ENCODE results near the gene OR10H1. TPM values are rescaled to one million over a fixed set of nuclear protein-coding genes. Genes with fewer than 3 reads are reported as not detected.
"Not testable (repeated sequence)": the region's sequence is repeated elsewhere in the genome, so short reads cannot be mapped to it uniquely, and the experiment has no call there.

OR10H1 gene
- total RNA-seq, 1 donor, result not detected

DNA sequence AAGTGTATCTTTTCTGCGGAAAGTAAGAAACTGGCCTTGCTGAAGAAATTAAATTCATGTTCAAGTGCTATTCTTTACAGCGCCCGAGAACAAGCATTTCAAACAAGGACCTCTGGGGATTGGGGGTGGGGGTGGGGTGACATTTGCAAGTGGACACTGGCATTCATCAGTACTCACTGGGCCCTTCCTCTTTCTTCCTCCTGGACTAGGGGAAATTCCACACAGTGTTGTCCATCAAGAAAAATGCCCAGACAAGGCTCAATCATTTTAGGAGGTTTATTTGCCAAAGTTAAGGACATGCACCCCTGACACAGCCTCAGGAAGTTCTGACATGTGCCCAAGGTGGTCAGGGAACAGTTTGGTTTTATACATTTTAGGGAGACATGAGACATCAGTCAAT is 22.9 kb upstream of the OR10H1 start:
- Histone ChIP-seq H3K36me3 (ENCODE audit: insufficient read depth, low read length) (no peaks in the 10 kb centered on the region), H3K9me3 (ENCODE audit: low read depth, low read length) (no peaks in the 10 kb centered on the region), H3K4me1 (ENCODE audit: insufficient read depth, low read length) (peaks cover 4% of the 10 kb centered on the region), H3K4me3 (ENCODE audit: insufficient read depth, low read length) (no peak overlapping the region), H3K79me2 (ENCODE audit: insufficient read depth, low read length) (no peaks in the 10 kb centered on the region), H2AFZ (ENCODE audit: low read length) (no peak overlapping the region), H3K4me2 (ENCODE audit: insufficient read depth, low read length) (no peak overlapping the region), H4K20me1 (ENCODE audit: insufficient read depth, low read length) (no peaks in the 10 kb centered on the region), H3K27ac (ENCODE audit: low read depth, low read length) (no peak overlapping the region), H3K27me3 (ENCODE audit: insufficient read depth, low read length) (no peaks in the 10 kb centered on the region)
- DNase-seq (ENCODE audit: insufficient read length, low spot score, missing footprints), result no peak
- TF ChIP-seq, protein P1, sequence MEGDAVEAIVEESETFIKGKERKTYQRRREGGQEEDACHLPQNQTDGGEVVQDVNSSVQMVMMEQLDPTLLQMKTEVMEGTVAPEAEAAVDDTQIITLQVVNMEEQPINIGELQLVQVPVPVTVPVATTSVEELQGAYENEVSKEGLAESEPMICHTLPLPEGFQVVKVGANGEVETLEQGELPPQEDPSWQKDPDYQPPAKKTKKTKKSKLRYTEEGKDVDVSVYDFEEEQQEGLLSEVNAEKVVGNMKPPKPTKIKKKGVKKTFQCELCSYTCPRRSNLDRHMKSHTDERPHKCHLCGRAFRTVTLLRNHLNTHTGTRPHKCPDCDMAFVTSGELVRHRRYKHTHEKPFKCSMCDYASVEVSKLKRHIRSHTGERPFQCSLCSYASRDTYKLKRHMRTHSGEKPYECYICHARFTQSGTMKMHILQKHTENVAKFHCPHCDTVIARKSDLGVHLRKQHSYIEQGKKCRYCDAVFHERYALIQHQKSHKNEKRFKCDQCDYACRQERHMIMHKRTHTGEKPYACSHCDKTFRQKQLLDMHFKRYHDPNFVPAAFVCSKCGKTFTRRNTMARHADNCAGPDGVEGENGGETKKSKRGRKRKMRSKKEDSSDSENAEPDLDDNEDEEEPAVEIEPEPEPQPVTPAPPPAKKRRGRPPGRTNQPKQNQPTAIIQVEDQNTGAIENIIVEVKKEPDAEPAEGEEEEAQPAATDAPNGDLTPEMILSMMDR (IDR thresholded peaks at IDR 0.05; ENCODE audit: extremely low read depth, low read depth, low read length), result no peak

DNA sequence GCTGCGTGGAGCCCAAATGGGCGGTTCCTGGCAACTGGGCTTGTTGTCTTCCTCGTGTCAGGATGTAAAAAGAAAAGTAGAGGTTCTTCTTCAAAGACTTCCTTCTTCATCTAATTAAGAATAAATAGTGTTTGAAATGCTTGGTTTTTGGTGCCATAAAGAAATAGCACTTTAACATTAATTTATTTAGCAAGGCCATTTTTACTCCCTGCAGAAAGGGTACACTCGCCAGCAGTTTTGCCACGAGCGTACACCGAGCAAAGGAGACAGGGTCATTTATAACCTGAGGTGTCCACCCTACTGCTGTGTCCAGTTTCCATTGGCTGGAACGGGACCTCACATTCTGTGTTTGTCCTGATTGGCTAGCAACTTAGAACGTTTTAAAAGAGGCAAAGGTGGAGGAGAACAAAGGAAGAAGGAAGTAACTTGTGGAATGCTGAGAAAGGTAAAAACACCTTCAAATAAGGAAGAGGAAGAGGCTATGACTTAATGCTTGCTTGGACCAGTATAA is 21.8 kb upstream of the OR10H1 start:
- TF ChIP-seq, protein P1 (IDR thresholded peaks at IDR 0.05; ENCODE audit: extremely low read depth, low read depth, low read length), result no peak
- Histone ChIP-seq H4K20me1 (ENCODE audit: insufficient read depth, low read length) (no peaks in the 10 kb centered on the region), H3K36me3 (ENCODE audit: insufficient read depth, low read length) (no peaks in the 10 kb centered on the region), H3K79me2 (ENCODE audit: insufficient read depth, low read length) (no peaks in the 10 kb centered on the region), H3K4me1 (ENCODE audit: insufficient read depth, low read length) (peaks cover 4% of the 10 kb centered on the region), H3K27ac (ENCODE audit: low read depth, low read length) (peak overlapping the region; percentile 86), H2AFZ (ENCODE audit: low read length) (peak overlapping the region; percentile 96), H3K9me3 (ENCODE audit: low read depth, low read length) (no peaks in the 10 kb centered on the region), H3K4me2 (ENCODE audit: insufficient read depth, low read length) (peak overlapping the region; percentile 83), H3K4me3 (ENCODE audit: insufficient read depth, low read length) (peak overlapping the region; percentile 94), H3K27me3 (ENCODE audit: insufficient read depth, low read length) (no peaks in the 10 kb centered on the region)
- DNase-seq (ENCODE audit: insufficient read length, low spot score, missing footprints), result no peak

DNA sequence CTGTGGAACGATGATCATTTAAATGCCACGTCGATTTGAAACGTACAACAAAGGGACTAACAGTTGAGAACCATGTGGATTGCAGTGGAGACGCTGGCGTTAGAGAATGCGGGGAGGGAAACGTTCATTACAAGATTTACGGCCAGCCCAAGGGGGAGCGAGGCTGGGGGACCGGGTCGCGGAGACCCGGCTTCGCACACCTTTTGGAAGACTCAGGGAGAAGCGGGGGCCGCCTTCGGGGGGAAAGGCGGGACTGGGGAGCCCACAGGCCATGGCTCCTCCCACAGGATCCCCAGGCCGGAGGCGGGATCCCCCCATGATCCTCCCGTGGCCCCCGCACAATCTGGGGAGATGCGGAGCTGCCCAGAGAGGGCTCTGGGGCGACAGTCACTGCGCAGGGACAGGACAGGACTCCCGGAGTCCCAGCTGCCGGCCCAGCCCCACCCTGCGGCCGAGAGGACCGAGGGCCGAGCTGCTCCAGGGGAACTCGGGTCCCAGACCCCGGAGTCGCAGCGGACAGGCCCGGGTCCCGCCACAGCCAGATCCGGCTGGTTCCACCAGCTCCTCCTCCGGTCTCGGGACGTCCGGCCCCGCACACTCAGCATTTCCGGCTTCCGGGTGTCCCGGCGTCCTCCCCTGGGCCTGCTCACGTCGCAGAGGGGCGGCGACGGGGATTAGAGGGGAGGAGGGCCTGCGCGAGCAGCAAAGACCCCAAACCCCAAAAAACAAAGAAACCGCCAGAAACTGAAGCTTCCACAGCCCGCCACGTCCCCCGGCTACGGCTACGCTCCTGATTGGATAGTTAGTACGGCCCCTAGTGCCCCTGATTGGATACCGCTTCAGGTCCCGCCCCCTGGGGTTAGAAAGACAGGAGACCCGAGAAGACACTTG is 21.1 kb upstream of the OR10H1 start:
- no peaks in the 10 kb centered on the region for H3K36me3 ChIP-seq (ENCODE audit: insufficient read depth, low read length)
- peak overlapping the region; percentile 86 for H3K27ac ChIP-seq (ENCODE audit: low read depth, low read length)
- no peaks in the 10 kb centered on the region for H4K20me1 ChIP-seq (ENCODE audit: insufficient read depth, low read length)
- peak; percentile 97 for DNase-seq (ENCODE audit: insufficient read length, low spot score, missing footprints)
- no peaks in the 10 kb centered on the region for H3K9me3 ChIP-seq (ENCODE audit: low read depth, low read length)
- no peaks in the 10 kb centered on the region for H3K27me3 ChIP-seq (ENCODE audit: insufficient read depth, low read length)
- H3K4me3 ChIP-seq (ENCODE audit: insufficient read depth, low read length), result peak overlapping the region; percentile 94
- peak overlapping the region; percentile 96 for H2AFZ ChIP-seq (ENCODE audit: low read length)
- TF ChIP-seq, protein P1 (IDR thresholded peaks at IDR 0.05; ENCODE audit: extremely low read depth, low read depth, low read length), result no peak
- no peaks in the 10 kb centered on the region for H3K79me2 ChIP-seq (ENCODE audit: insufficient read depth, low read length)
- H3K4me1 ChIP-seq (ENCODE audit: insufficient read depth, low read length), result peaks cover 4% of the 10 kb centered on the region
- H3K4me2 ChIP-seq (ENCODE audit: insufficient read depth, low read length), result peak overlapping the region; percentile 83

DNA sequence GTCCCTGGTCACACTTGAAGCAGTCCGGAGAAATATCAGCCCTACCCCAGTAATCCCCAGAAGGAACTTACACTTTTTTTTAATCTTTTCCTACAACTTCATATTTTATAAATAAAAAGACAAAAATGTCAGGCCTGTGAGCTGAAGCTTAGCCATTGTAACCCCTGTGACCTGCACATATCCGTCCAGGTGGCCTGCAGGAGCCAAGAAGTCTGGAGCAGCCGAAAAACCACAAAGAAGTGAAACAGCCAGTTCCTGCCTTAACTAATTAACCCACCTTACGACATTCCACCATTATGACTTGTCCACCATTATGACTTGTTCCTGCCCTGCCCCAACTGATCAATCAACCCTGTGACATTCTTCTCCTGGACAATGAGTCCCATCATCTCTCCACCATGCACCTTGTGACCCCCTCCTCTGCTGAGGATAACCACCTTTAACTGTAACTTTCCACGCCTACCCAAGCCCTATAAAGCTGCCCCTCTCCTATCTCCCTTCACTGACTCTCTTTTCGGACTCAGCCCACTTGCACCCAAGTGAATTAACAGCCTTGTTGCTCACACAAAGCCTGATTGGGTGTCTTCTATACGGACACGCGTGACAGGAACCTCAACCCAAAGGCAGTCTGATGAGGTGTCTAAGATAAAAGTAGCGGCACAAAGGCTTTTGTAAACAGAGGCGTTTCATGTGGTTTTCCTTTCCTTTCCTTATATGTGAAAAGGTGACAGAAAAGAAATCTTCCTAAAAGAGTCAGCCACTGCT is 20.3 kb upstream of the OR10H1 start:
- peak overlapping the region; percentile 83 for H3K4me2 ChIP-seq (ENCODE audit: insufficient read depth, low read length)
- not testable (repeated sequence) for H3K4me1 ChIP-seq (ENCODE audit: insufficient read depth, low read length); DNase-seq (ENCODE audit: insufficient read length, low spot score, missing footprints); H3K27me3 ChIP-seq (ENCODE audit: insufficient read depth, low read length); H3K36me3 ChIP-seq (ENCODE audit: insufficient read depth, low read length); H4K20me1 ChIP-seq (ENCODE audit: insufficient read depth, low read length); H3K79me2 ChIP-seq (ENCODE audit: insufficient read depth, low read length); H3K9me3 ChIP-seq (ENCODE audit: low read depth, low read length)
- peak overlapping the region; percentile 94 for H3K4me3 ChIP-seq (ENCODE audit: insufficient read depth, low read length)
- H3K27ac ChIP-seq (ENCODE audit: low read depth, low read length), result peak overlapping the region; percentile 86
- peak overlapping the region; percentile 96 for H2AFZ ChIP-seq (ENCODE audit: low read length)

DNA sequence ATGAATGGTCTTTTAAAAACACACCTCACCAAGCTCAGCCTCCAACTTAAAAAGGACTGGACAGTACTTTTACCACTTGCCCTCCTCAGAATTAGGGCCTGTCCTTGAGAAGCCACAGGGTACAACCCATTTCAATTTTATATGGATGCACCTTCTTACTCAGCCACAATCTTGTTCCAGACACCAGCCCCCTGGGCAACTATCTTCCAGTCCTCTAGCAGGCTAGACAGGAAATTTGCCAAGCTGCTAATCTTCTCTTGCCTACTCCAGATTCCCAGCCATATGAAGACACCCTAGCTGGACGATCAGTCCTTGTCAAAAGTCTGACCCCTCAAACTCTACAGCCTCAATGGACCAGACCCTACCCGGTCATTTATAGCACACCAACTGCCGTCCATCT is 18.8 kb upstream of the OR10H1 start:
- not testable (repeated sequence) for H2AFZ ChIP-seq (ENCODE audit: low read length); H3K4me3 ChIP-seq (ENCODE audit: insufficient read depth, low read length); H3K36me3 ChIP-seq (ENCODE audit: insufficient read depth, low read length); H3K27me3 ChIP-seq (ENCODE audit: insufficient read depth, low read length); DNase-seq (ENCODE audit: insufficient read length, low spot score, missing footprints); H3K4me1 ChIP-seq (ENCODE audit: insufficient read depth, low read length); H3K9me3 ChIP-seq (ENCODE audit: low read depth, low read length); H3K4me2 ChIP-seq (ENCODE audit: insufficient read depth, low read length); H3K79me2 ChIP-seq (ENCODE audit: insufficient read depth, low read length); H4K20me1 ChIP-seq (ENCODE audit: insufficient read depth, low read length); H3K27ac ChIP-seq (ENCODE audit: low read depth, low read length)
